Astrocyte (in vitro differentiated cells and primary cell): ENCODE results near the gene VPS37C.

Experiments
- CTCF ChIP-seq: IDR thresholded peaks from 2 replicates; pipeline ENCODE4 v1.5.1; 2011; ENCODE audit warnings: low read depth, mild to moderate bottlenecking, inconsistent platforms, low read length, moderate library complexity; ENCODE audit not compliant: insufficient read depth
- EZH2 ChIP-seq: IDR thresholded peaks from 2 replicates; pipeline ENCODE4 v1.6.1; 2012; ENCODE audit warnings: mild to moderate bottlenecking, low read length, inconsistent platforms; ENCODE audit not compliant: insufficient read depth

GRCh38 chr11:61082931-61083531, 78.2 kb downstream of the VPS37C start:
- no peak for TF ChIP-seq CTCF
- TF ChIP-seq EZH2, result no peak
